Activated CD4-positive, alpha-beta T cell treated with anti-CD3 and anti-CD28 coated beads for 1 hour (primary cell): ENCODE measurements around the gene CDH13.

Experiments used
- DNase-seq: peaks from one replicate; pipeline ENCODE4 v3.0.0-alpha.2; 2020

The CDH13 gene

GRCh38 chr16:82699711-82700495, 73.1 kb downstream of the CDH13 start:
- no peak for DNase-seq

GRCh38 chr16:82700541-82701235, 73.9 kb downstream of the CDH13 start:
- DNase-seq = no peak

GRCh38 chr16:82701442-82701955, 74.7 kb downstream of the CDH13 start:
- DNase-seq = no peak

- DNase-seq = no peak
Observed at GRCh38 chr16:82703161-82703560, 76.4 kb downstream of the CDH13 start.

- DNase-seq = no peak
Observed at GRCh38 chr16:82703871-82704768, 77.4 kb downstream of the CDH13 start.

- no peak for DNase-seq
Observed at GRCh38 chr16:82709987-82710386, 83.2 kb downstream of the CDH13 start.

- no peak for DNase-seq
Observed at GRCh38 chr16:82713778-82714177, 87.0 kb downstream of the CDH13 start.

GRCh38 chr16:82715160-82715559, 88.4 kb downstream of the CDH13 start:
- no peak for DNase-seq

GRCh38 chr16:82715833-82716232, 89.1 kb downstream of the CDH13 start:
- no peak for DNase-seq

GRCh38 chr16:82716361-82716855, 89.6 kb downstream of the CDH13 start:
- no peak for DNase-seq

- no peak for DNase-seq
Observed at GRCh38 chr16:82720414-82720813, 93.6 kb downstream of the CDH13 start.

GRCh38 chr16:82726306-82726705, 99.5 kb downstream of the CDH13 start:
- DNase-seq = no peak

GRCh38 chr16:82728901-82729300, 102.1 kb downstream of the CDH13 start:
- DNase-seq = no peak

- DNase-seq = no peak
Observed at GRCh38 chr16:82730901-82731300, 104.1 kb downstream of the CDH13 start.

GRCh38 chr16:82732461-82732860, 105.7 kb downstream of the CDH13 start:
- no peak for DNase-seq

GRCh38 chr16:82735186-82735585, 108.4 kb downstream of the CDH13 start:
- DNase-seq = no peak

- no peak for DNase-seq
Observed at GRCh38 chr16:82735673-82736091, 108.9 kb downstream of the CDH13 start.

- no peak for DNase-seq
Observed at GRCh38 chr16:82736224-82736623, 109.5 kb downstream of the CDH13 start.

- no peak for DNase-seq
Observed at GRCh38 chr16:82738699-82739098, 111.9 kb downstream of the CDH13 start.

GRCh38 chr16:82741073-82741615, 114.4 kb downstream of the CDH13 start:
- DNase-seq = no peak

GRCh38 chr16:82744958-82745357, 118.2 kb downstream of the CDH13 start:
- no peak for DNase-seq

GRCh38 chr16:82748026-82748425, 121.3 kb downstream of the CDH13 start:
- DNase-seq = no peak

GRCh38 chr16:82750068-82750467, 123.3 kb downstream of the CDH13 start:
- DNase-seq = no peak
